H1 (cell line): ENCODE measurements around the gene KLHL29. TPM values are rescaled to one million over a fixed set of nuclear protein-coding genes. Genes with fewer than 3 reads are reported as not detected.

Experiments
- ASH2L ChIP-seq: fragments of 200-600, 300-600 bp; sonication (generic); IDR thresholded peaks from one replicate; pipeline ENCODE4 v1.7.1; 2017; ENCODE audit warnings: low read length
- CBX8 ChIP-seq: fragments of 300-800, 300-1000 bp; sonication (generic); IDR thresholded peaks from 2 replicates; pipeline ENCODE4 v1.7.1; 2016; ENCODE audit warnings: low read depth, low read length, borderline replicate concordance
- CREB1 ChIP-seq: IDR thresholded peaks from 2 replicates; pipeline ENCODE4 v1.6.1; 2012; ENCODE audit warnings: inconsistent platforms
- CTCF ChIP-seq, 3 experiments: IDR thresholded peaks; 1 replicate in 2 of 3; 2 replicates in 1 of 3; pipeline versions ENCODE4 v1.5.1 to v1.6.1; 2011; ENCODE audit warnings: low read length in 3 of 3, mild to moderate bottlenecking in 3 of 3, inconsistent platforms in 2 of 3, low read depth in 1 of 3, moderate library complexity in 1 of 3; ENCODE audit not compliant: insufficient read depth in 1 of 3; ENCODE audit errors: control extremely low read depth in 1 of 3
- E2F6 ChIP-seq: IDR thresholded peaks from 2 replicates; pipeline ENCODE4 v1.6.1; 2012; ENCODE audit warnings: inconsistent platforms
- MAX ChIP-seq: IDR thresholded peaks from 2 replicates; pipeline ENCODE4 v1.6.1; 2012; ENCODE audit warnings: inconsistent platforms
- POLR2AphosphoS5 ChIP-seq: IDR thresholded peaks from 2 replicates; pipeline ENCODE4 v1.6.1; 2011; ENCODE audit warnings: low read depth, low read length
- RBBP5 ChIP-seq: IDR thresholded peaks from 2 replicates; pipeline ENCODE4 v1.7.1; 2012; ENCODE audit warnings: low read depth, mild to moderate bottlenecking, inconsistent platforms, low read length, moderate library complexity, borderline replicate concordance
- SIRT6 ChIP-seq: IDR thresholded peaks from one replicate; pipeline ENCODE4 v1.7.1; 2012; ENCODE audit warnings: low read length, inconsistent platforms
- polyA plus RNA-seq, 7 experiments: library from polyadenylated mRNA; depleted of rRNA in 3 of 7; stranded (reverse) in 5 of 7; unstranded in 2 of 7; fragments of >200 nt in 5 of 7; fragments of 200-250 nt in 2 of 7; gene quantifications; 1 replicate in 5 of 7; 2 replicates in 1 of 7; 4 replicates in 1 of 7; pipeline versions ENCODE4 v1.2.1 to v1.2.3, GENCODE V29; 2011 to 2013; ENCODE audit warnings: missing spikeins in 2 of 7, mixed read lengths in 2 of 7
- total RNA-seq: library from RNA; stranded (reverse); fragmentation: NEBNext Ultra II Directional; extraction: Animal tissue kit (Norgen Biotek cat#: 25700); gene quantifications from 2 replicates; pipeline ENCODE4 v1.2.1, GENCODE V29; 2021

The KLHL29 gene
- total and polyA plus RNA-seq, 2 of the 8 experiments (the other 6 are each of a cell fraction or from before 2014, with no cell fraction given) = 1.1 to 4.7 TPM

- no peak for TF ChIP-seq CBX8
- TF ChIP-seq MAX = peak; percentile 99
- TF ChIP-seq ASH2L = peak; percentile 73
- TF ChIP-seq RBBP5 = 0 out of 2 replicates have a peak, but pooled peaks have one; percentile 48
- no peak for TF ChIP-seq SIRT6
- peak; percentile 69 for TF ChIP-seq CREB1
- TF ChIP-seq CTCF (IDR thresholded peaks at IDR 0.05; ENCODE audit: control extremely low read depth in 1 of 3, insufficient read depth in 1 of 3, low read depth in 1 of 3, low read length in 3 of 3) = peak; percentile 78 to 90 (median 90)
- TF ChIP-seq E2F6 = peak; percentile 94
- no peak for TF ChIP-seq POLR2AphosphoS5
Measured at GRCh38 chr2:23351388-23352141, 33.4 kb upstream of the KLHL29 start (continued).
